Activated CD4-positive, alpha-beta T cell treated with anti-CD3 and anti-CD28 coated beads for 36 hours (primary cell): Measurements from ENCODE around the gene SDK1. TPM values are rescaled to one million over a fixed set of nuclear protein-coding genes. Genes with fewer than 3 reads are reported as not detected.

Experiments used
- ATAC-seq: fragments of 200-7000 bp; cut with Tn5 transposase; one replicate; pipeline ENCODE4 v1.10.0; 2021; ENCODE audit warnings: mild to moderate bottlenecking, moderate library complexity
- CTCF ChIA-PET: fragments of 350-600 bp; sonication (Branson Sonifier 250); formaldehyde crosslinking; loops from one replicate; lab custom pipeline; 2021; ENCODE audit warnings: antibody characterized with exemption; lab: Charles Lee
- POLR2A ChIA-PET: fragments of 350-600 bp; sonication (Branson Sonifier 250); formaldehyde crosslinking; loops from one replicate; lab custom pipeline; 2021; ENCODE audit warnings: antibody characterized with exemption, inconsistent platforms; lab: Charles Lee
- DNase-seq: peaks from one replicate; pipeline ENCODE4 v3.0.0-alpha.2; 2020
- H3K27ac Mint-ChIP-seq: one replicate; pipeline ENCODE4 v1.8.0; 2021; ENCODE audit warnings: mixed read lengths
- H3K27me3 Mint-ChIP-seq: one replicate; pipeline ENCODE4 v1.8.0; 2021; ENCODE audit warnings: mixed read lengths
- H3K36me3 Mint-ChIP-seq: one replicate; pipeline ENCODE4 v1.8.0; 2021; ENCODE audit warnings: low read depth, mixed read lengths
- H3K4me1 Mint-ChIP-seq: one replicate; pipeline ENCODE4 v1.8.0; 2021; ENCODE audit warnings: mixed read lengths
- H3K4me3 Mint-ChIP-seq: one replicate; pipeline ENCODE4 v1.8.0; 2021; ENCODE audit warnings: mild to moderate bottlenecking, moderate library complexity, mixed read lengths
- H3K9me3 Mint-ChIP-seq: one replicate; pipeline ENCODE4 v1.8.0; 2021; ENCODE audit warnings: low read depth, mixed read lengths
- intact Hi-C, 2 experiments: fragments of 100-400 bp; cut with DNase I in 1 of 2; cut with micrococcal nuclease in 1 of 2; formaldehyde crosslinking; loops; one replicate each; pipeline versions ENCODE4 v1.14.2 to v1.15.1; 2022 to 2024; cut with DNase I, micrococcal nuclease
- total RNA-seq, 2 experiments: library from RNA; stranded (reverse); gene quantifications; one replicate each; pipeline ENCODE4 v1.2.3, GENCODE V29; 2021

SDK1 gene
- total RNA-seq, 2 experiments from 2014 or later, result 1.1 to 1.9 TPM

DNA sequence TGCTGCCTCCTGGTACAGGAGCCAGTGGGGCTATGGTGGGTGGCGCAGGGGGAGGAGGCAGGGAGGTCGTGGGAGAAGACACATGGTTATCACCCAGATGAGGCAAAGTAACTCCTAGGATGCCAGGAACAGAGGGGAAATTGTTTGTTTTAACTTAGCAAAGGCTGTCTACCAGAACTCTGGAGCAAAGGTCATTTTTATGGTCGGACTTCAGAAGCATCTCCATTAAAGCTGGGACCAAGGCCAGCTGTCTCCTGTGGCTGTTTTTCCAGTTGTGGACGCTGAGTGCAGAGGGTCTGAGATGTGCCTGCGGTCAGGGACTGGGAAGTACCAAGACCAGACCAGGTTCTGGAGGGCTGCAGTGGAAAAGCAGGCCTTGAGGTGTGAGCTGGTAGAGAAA lies 855.1 kb downstream of the SDK1 start:
- Mint-ChIP-seq H3K27ac (no peak overlapping the region), H3K4me1 (no peaks in the 10 kb centered on the region), H3K4me3 (no peak overlapping the region), H3K9me3 (no peaks in the 10 kb centered on the region), H3K36me3 (no peaks in the 10 kb centered on the region), H3K27me3 (no peaks in the 10 kb centered on the region)
- POLR2A ChIA-PET, result no interaction called here
- ATAC-seq (no peak), DNase-seq (no peak)
- intact Hi-C loops, result no loop called here
- CTCF ChIA-PET, result interaction anchor here (0.6 kb wide), 1 partner anchor 9 kb away, joined by 3 read pairs; no protein-coding TSS in a partner anchor

DNA sequence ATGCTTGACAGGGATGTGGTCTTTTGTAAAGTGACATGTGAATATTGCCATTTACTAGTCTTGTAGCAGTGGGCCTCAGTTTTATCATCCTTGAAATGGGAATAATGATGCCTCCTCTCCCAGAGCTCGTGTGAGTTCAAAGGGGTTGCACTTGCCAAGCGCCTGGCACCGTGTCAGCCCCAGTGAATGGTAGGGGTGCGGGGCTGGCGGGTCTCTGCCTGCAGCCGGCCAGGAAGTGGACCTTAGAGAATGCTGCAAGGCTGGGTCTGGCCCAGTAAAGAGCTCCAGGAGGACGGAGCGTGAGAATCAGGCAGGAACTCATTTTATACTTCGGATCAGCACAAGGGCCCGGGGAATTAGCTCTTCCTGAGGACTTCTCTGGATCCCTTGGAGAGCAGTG lies 856.6 kb downstream of the SDK1 start:
- Mint-ChIP-seq H3K4me1 (no peaks in the 10 kb centered on the region), H3K4me3 (no peak overlapping the region), H3K9me3 (no peaks in the 10 kb centered on the region), H3K27me3 (no peaks in the 10 kb centered on the region), H3K36me3 (no peaks in the 10 kb centered on the region), H3K27ac (no peak overlapping the region)
- ATAC-seq (no peak), DNase-seq (no peak)
- intact Hi-C loops, result no loop called here
- ChIA-PET POLR2A (no interaction called here), CTCF (no interaction called here)

DNA sequence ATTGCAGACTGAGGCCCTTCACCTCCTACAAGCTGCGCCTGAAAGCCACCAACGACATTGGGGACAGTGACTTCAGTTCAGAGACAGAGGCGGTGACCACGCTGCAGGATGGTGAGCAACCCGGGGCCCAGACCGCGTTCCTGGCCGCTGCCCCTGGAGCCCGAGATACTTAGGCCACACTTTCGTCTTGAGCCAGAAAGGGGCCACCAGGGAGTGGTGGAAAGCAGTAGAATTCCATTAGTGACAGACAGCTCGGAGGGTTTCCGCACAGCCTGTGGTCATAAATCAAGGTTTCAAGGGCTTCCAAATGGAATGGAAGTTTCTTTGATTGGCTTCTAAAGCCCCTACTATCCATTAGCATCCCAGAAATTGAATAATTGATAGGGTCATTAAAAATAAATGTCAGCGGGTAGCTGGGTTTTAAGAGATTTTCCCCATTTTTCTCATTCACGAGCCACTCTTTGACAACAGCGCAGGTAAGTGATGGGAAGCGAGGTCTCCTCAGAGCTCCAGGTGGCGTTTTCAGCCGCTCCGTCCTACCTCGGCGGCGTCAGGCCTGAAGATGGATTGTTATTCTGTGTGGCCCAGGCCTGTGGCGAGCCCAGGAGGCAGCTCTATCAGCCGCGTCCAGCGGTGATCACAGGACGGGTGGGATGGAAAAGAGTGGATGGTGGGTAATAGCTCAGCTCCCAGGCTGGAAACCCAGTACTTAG lies 857.5 kb downstream of the SDK1 start:
- no peak overlapping the region for H3K27ac Mint-ChIP-seq
- no peaks in the 10 kb centered on the region for H3K9me3 Mint-ChIP-seq
- intact Hi-C loops, result no loop called here
- CTCF ChIA-PET, result interaction anchor here (0.7 kb wide), 1 partner anchor 22 kb away, joined by 3 read pairs; no protein-coding TSS in a partner anchor
- H3K27me3 Mint-ChIP-seq, result no peaks in the 10 kb centered on the region
- H3K4me3 Mint-ChIP-seq, result no peak overlapping the region
- POLR2A ChIA-PET, result interaction anchor here (0.6 kb wide), 1 partner anchor 39 kb away, joined by 3 read pairs; no protein-coding TSS in a partner anchor
- no peaks in the 10 kb centered on the region for H3K4me1 Mint-ChIP-seq
- H3K36me3 Mint-ChIP-seq, result no peaks in the 10 kb centered on the region
- ATAC-seq (no peak), DNase-seq (no peak)

DNA sequence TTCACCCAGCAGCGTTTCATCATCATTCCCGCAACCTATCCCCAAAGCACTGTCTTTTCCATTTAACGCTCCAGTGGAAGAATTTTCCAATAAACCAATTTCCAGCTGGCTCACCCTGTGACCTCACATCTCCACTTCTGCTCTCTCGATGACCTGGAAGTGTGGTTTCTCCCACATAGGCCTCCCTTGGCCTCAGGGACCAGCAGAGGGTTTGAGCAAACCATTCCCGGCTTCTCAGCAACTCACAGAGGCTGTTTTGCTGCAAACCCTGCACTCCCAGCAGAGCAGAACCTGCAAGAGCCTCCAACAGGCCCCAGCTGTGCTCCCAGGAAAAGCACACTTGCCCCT lies 858.1 kb downstream of the SDK1 start:
- Mint-ChIP-seq H3K9me3 (no peaks in the 10 kb centered on the region), H3K27ac (no peak overlapping the region), H3K4me1 (no peaks in the 10 kb centered on the region), H3K4me3 (no peak overlapping the region), H3K27me3 (no peaks in the 10 kb centered on the region), H3K36me3 (no peaks in the 10 kb centered on the region)
- ChIA-PET POLR2A (interaction anchor here (0.6 kb wide), 1 partner anchor 38 kb away, joined by 3 read pairs; no protein-coding TSS in a partner anchor), CTCF (interaction anchor here (0.7 kb wide), 1 partner anchor 22 kb away, joined by 3 read pairs; no protein-coding TSS in a partner anchor)
- intact Hi-C loops, result no loop called here
- ATAC-seq (no peak), DNase-seq (no peak)

DNA sequence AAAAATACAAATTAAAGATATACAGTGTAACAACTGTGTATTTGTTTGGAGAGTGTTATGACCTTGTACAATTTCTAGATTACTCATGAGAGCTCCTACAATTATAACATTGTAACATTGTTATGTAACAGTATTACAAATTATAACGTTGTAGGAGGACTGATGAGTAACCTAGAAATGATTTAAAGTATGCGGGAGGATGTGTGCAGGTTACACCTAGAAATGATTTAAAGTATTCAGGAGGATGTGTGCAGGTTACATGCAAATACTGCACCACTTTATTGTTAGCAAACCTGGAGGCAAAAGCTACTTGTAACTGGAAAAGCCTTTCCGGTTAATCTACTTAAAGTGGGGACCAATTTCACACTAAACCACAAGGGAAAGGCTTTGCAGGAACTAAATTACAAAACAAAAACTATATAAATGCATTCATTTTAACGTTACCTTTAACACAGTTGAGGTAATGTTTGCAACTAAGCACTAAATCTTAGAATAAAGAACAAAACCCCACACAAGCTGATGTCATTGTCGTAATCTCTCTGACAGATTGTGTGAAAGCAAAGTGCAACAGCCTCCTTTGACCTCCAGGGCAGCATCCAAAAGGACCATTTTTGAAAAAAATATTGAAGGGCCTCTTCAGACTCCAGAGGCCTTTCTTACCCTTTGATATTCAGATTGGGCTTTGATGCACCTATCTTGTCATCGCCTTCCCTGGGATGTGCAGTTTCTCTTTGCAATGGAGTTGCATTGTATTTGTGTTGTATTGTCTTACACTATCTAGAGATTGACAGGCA lies 858.9 kb downstream of the SDK1 start:
- Mint-ChIP-seq H3K4me1 (no peaks in the 10 kb centered on the region), H3K9me3 (no peaks in the 10 kb centered on the region), H3K27me3 (no peaks in the 10 kb centered on the region), H3K4me3 (no peak overlapping the region), H3K36me3 (no peaks in the 10 kb centered on the region), H3K27ac (no peak overlapping the region)
- intact Hi-C loops, result no loop called here
- DNase-seq (no peak), ATAC-seq (no peak)
- CTCF ChIA-PET, result interaction anchor here (0.8 kb wide), 1 partner anchor 15 kb away, joined by 3 read pairs; no protein-coding TSS in a partner anchor
- POLR2A ChIA-PET, result no interaction called here

DNA sequence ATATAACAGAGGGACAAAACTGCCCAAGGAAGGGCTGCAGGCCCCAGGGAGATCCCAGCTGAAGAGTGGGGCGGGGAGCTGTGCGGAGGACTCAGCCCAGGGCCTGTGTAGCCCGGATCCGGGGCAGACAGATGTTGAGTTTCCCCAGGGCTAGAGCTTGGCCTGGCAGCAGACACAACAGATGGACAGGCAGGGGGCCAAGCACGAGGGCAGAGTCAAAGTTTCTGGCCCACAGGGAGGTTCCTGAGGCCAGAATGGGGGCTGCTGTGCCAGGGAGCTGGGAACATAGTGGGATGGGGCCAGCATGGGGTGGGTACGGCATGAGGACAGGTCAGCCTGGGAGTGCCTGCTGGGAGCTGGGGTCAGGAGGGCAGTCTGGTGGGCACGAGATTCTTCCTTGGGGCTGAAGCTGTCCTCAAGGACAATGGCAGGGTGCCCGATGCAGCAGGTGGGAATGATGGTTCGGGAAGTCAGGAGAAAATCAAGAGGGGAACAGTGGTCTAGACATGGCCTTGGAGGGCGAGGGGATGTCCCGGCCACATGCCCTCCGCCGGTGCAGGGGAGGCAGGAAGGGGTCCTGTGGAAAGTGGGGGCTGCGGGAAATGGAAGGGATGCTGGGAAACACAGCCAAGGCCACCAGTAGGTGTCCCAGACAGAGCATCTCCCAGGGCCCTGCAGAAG lies 862.0 kb downstream of the SDK1 start:
- intact Hi-C loops, result no loop called here
- Mint-ChIP-seq H3K4me1 (no peaks in the 10 kb centered on the region), H3K27ac (no peak overlapping the region), H3K27me3 (no peaks in the 10 kb centered on the region), H3K4me3 (no peak overlapping the region), H3K36me3 (no peaks in the 10 kb centered on the region), H3K9me3 (no peaks in the 10 kb centered on the region)
- DNase-seq, result no peak
- CTCF ChIA-PET, result no interaction called here
- no peak for ATAC-seq
- POLR2A ChIA-PET, result no interaction called here

DNA sequence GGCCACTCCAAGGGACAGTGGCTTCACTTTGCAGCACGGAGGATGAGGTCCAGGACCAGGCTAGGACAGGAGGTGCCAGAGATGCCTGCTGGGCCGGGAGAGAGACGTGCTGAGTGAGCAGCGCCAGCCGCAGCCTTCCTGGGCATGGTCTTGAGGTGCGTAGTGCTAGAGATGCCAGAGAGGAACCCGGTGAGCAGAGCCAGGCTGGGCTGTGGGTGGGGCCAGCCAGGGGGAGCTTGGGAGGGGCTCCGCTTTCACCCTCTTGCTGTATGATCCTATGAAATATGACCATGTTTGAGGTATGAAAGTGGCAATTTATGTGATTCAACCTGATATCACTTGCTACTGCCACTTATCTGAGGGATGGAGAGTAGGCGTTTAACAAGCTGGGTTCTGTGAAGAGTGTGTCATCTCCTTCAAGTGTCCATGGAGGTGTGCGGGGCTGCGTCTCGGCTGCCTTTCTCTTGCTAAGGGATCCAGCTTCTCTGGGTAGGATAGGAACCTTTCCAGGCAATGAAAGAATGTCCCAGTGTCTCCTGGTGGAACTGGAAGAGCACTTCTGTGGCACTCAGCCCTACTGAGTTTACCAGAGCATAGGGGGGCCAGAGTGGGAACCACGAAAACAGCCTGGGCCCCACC lies 862.6 kb downstream of the SDK1 start:
- no peak for DNase-seq
- Mint-ChIP-seq H3K27me3 (no peaks in the 10 kb centered on the region), H3K4me1 (no peaks in the 10 kb centered on the region), H3K9me3 (no peaks in the 10 kb centered on the region), H3K36me3 (no peaks in the 10 kb centered on the region), H3K27ac (no peak overlapping the region), H3K4me3 (no peak overlapping the region)
- POLR2A ChIA-PET, result no interaction called here
- no peak for ATAC-seq
- intact Hi-C loops, result no loop called here
- CTCF ChIA-PET, result interaction anchor here (0.5 kb wide), 1 partner anchor 118 kb away, joined by 3 read pairs; no protein-coding TSS in a partner anchor

DNA sequence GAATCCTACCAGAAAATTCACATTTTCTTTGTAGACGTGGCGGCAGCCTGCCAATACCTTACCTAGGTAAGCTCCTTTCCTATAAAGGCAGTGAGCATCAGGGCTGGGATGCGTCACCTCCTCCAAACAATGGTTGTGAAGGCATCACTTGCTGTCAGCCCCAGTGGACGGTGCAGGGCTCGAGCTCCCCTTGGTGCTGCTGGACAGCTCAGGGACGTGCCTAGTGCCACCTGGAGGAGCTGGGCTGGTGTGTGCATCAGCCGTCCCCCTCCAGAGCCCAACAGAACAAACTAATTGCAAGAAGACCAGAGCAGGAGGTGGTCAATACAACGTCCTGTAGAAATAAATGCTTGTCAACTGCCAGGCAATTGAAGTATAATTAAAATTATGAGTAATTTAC lies 863.5 kb downstream of the SDK1 start:
- intact Hi-C loops, result no loop called here
- CTCF ChIA-PET, result no interaction called here
- Mint-ChIP-seq H3K36me3 (no peaks in the 10 kb centered on the region), H3K9me3 (no peaks in the 10 kb centered on the region), H3K27me3 (no peaks in the 10 kb centered on the region), H3K4me3 (no peak overlapping the region), H3K4me1 (no peaks in the 10 kb centered on the region), H3K27ac (no peak overlapping the region)
- DNase-seq (no peak), ATAC-seq (no peak)
- POLR2A ChIA-PET, result interaction anchor here (0.6 kb wide), 1 partner anchor 31 kb away, joined by 3 read pairs; no protein-coding TSS in a partner anchor

DNA sequence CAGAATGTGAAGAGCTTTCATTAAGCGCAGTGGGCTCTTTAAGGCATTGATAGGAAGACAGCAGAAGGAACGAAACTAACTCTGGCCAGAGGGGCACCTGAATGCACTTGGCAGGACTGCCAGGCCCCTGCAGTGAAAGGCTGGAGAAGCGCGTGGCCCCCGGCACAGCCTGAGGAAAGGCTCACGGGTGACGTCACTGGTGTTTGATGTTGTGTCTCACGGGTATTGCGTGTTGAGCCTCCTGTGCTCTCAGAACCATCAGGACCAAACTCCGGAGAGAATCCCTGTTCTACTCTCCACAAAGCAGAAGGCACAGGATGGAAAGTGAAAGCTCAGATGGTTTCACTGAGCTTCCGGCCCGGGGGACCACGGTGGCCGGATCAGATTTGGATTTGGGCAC lies 865.3 kb downstream of the SDK1 start:
- Mint-ChIP-seq H3K36me3 (no peaks in the 10 kb centered on the region), H3K9me3 (no peaks in the 10 kb centered on the region), H3K4me1 (no peaks in the 10 kb centered on the region), H3K27ac (no peak overlapping the region), H3K27me3 (no peaks in the 10 kb centered on the region), H3K4me3 (no peak overlapping the region)
- ATAC-seq (no peak), DNase-seq (no peak)
- intact Hi-C loops, result no loop called here
- POLR2A ChIA-PET, result no interaction called here
- CTCF ChIA-PET, result no interaction called here

DNA sequence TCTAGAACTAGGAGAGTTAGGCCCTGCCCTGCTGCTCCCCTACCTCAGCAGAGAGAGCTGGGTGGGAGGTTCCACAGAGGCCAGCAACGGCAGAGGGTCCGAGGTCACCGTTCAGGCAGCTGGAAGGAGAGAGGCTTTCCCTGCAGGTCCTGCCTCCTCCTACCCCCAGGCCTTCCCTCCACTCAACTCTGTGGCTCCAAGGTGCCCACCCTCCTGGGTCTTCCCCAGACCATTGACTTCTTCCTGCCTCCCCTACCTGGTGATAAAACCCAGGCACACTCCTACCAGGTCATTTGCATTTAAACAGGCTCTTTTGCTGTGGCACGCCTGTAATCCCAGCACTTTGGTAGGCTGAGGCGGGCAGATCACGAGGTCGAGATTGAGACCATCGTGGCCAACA lies 865.8 kb downstream of the SDK1 start:
- DNase-seq (no peak), ATAC-seq (no peak)
- ChIA-PET CTCF (no interaction called here), POLR2A (no interaction called here)
- Mint-ChIP-seq H3K27ac (no peak overlapping the region), H3K9me3 (no peaks in the 10 kb centered on the region), H3K36me3 (no peaks in the 10 kb centered on the region), H3K4me3 (no peak overlapping the region), H3K27me3 (no peaks in the 10 kb centered on the region), H3K4me1 (no peaks in the 10 kb centered on the region)
- intact Hi-C loops, result no loop called here

DNA sequence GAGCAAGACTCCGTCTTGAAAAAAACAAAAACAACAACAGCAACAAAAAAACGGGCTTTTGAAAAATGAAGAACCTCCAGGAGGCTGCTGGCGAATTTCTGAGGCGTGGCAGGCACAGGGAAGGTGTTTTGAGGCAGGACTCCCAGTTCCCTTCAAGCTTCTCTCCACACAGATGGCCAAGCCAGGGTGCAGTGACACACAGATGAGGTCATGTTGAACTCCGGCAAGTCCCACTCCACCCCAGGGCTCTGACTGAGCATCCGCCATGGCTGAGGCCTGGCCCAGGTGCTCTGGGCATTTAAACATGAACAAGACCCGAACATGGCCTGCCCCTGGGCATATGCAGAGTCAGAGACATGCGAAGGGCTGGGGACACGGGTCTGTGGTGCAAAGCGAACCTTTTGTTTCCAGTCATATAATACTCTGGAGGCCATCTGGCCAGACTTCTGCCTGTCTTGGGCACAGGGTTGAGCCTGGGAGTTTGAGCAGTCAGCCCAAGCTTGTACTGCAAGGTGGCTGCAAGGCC lies 866.4 kb downstream of the SDK1 start:
- Mint-ChIP-seq H3K36me3 (no peaks in the 10 kb centered on the region), H3K27me3 (no peaks in the 10 kb centered on the region), H3K4me3 (no peak overlapping the region), H3K27ac (no peak overlapping the region), H3K9me3 (no peaks in the 10 kb centered on the region), H3K4me1 (no peaks in the 10 kb centered on the region)
- no peak for DNase-seq
- ATAC-seq, result no peak
- POLR2A ChIA-PET, result no interaction called here
- CTCF ChIA-PET, result no interaction called here
- intact Hi-C loops, result no loop called here
